ENCODE measurements around the gene TRMT112.

TRMT112 gene

DNA sequence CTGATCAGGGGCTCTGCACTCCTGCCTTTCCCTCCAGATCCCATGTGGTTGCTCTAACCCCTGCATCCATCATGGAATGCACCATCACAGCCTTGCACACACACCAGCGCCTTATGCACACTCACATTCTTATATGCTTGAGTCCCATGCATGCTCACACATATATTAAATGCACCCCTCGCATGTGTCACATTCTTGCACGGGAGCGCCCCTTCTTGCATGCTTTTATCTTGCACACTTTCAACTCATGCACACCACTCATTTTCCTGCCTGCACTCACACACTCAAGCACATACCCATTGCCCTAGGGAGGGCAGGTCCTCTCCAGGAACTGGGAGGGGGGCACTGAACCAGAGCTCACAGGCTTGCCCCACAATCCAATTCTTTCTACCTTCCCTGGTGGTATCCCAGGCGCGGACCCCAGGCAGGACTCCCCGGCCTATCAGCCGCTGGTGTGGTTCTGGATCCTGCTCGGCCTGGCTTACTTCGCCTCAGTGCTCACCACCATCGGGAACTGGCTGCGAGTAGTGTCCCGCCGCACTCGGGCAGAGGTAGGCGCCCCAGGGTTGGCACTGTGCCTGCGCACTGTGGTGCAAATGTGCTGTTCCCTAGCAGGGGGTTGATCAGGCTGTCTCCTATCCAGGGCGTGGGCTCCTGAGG is 19.5 kb downstream of the TRMT112 start:
- Mint-ChIP-seq H3K4me1 (peaks cover 11% of the 10 kb centered on the region), H3K9me3 (no peaks in the 10 kb centered on the region), H3K27ac (no peak overlapping the region), H3K36me3 (ENCODE audit: low read depth) (no peaks in the 10 kb centered on the region), H3K27me3 (ENCODE audit: low read depth, poor library complexity) (peaks cover 100% of the 10 kb centered on the region), H3K4me3 (no peak overlapping the region)
- TF ChIP-seq, protein P1, sequence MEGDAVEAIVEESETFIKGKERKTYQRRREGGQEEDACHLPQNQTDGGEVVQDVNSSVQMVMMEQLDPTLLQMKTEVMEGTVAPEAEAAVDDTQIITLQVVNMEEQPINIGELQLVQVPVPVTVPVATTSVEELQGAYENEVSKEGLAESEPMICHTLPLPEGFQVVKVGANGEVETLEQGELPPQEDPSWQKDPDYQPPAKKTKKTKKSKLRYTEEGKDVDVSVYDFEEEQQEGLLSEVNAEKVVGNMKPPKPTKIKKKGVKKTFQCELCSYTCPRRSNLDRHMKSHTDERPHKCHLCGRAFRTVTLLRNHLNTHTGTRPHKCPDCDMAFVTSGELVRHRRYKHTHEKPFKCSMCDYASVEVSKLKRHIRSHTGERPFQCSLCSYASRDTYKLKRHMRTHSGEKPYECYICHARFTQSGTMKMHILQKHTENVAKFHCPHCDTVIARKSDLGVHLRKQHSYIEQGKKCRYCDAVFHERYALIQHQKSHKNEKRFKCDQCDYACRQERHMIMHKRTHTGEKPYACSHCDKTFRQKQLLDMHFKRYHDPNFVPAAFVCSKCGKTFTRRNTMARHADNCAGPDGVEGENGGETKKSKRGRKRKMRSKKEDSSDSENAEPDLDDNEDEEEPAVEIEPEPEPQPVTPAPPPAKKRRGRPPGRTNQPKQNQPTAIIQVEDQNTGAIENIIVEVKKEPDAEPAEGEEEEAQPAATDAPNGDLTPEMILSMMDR (IDR thresholded peaks at IDR 0.05) = no peak
- no peak for DNase-seq

DNA sequence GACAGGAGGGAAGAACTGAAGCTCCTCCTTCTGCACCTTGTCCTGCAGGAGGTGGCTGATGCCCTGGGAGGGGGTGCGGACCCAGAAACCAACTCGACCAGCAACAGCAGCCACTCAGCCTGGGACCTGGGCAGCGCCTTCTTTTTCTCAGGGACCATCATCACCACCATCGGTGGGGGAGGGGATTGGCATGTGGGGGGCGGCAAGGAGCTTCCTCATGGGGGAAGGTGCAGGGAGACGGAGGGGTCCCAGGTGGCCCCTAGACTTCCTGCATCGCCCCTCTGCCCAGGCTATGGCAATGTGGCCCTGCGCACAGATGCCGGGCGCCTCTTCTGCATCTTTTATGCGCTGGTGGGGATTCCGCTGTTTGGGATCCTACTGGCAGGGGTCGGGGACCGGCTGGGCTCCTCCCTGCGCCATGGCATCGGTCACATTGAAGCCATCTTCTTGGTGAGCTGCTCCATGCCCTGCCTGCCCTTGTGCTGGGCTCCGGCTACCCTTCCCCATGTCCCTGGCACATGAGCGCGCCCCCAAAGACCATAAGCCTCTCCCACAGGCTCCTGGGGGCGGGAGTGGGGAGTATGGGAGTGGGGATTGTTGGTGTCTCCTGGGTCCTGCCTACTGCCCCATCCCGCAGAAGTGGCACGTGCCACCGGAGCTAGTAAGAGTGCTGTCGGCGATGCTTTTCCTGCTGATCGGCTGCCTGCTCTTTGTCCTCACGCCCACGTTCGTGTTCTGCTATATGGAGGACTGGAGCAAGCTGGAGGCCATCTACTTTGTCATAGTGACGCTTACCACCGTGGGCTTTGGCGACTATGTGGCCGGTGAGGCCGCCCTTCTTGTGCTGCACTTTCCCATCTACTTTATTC is 20.3 kb downstream of the TRMT112 start:
- H3K4me1 Mint-ChIP-seq = peaks cover 11% of the 10 kb centered on the region
- peaks cover 100% of the 10 kb centered on the region for H3K27me3 Mint-ChIP-seq (ENCODE audit: low read depth, poor library complexity)
- H3K4me3 Mint-ChIP-seq = no peak overlapping the region
- no peak for DNase-seq
- H3K27ac Mint-ChIP-seq = no peak overlapping the region
- H3K36me3 Mint-ChIP-seq (ENCODE audit: low read depth) = no peaks in the 10 kb centered on the region
- TF ChIP-seq, protein P1 (IDR thresholded peaks at IDR 0.05) = no peak
- H3K9me3 Mint-ChIP-seq = no peaks in the 10 kb centered on the region

DNA sequence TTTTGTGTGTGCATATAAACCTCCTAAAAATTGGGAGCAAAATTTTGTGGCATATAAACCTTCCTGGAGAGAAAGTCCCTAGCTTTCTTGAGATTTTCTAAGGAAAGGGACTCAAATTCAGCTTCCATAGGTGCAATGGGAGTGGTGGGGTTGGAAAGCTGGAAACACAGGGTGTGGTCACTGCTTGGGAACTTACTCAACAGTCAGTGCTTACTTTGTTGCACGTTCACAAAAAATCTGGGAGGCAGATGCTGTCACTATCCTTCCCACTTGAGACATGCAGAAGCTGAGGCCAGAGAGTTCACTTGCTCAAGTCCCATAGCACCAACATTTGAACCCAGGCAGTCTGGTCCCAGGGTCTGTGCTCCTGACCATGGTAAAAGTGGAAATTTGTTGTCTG is 21.1 kb downstream of the TRMT112 start:
- TF ChIP-seq, protein P1 (IDR thresholded peaks at IDR 0.05) = no peak
- H3K4me1 Mint-ChIP-seq = peaks cover 11% of the 10 kb centered on the region
- no peaks in the 10 kb centered on the region for H3K9me3 Mint-ChIP-seq
- H3K4me3 Mint-ChIP-seq = no peak overlapping the region
- H3K27ac Mint-ChIP-seq = no peak overlapping the region
- H3K36me3 Mint-ChIP-seq (ENCODE audit: low read depth) = no peaks in the 10 kb centered on the region
- DNase-seq = no peak
- peaks cover 93% of the 10 kb centered on the region for H3K27me3 Mint-ChIP-seq (ENCODE audit: low read depth, poor library complexity)

DNA sequence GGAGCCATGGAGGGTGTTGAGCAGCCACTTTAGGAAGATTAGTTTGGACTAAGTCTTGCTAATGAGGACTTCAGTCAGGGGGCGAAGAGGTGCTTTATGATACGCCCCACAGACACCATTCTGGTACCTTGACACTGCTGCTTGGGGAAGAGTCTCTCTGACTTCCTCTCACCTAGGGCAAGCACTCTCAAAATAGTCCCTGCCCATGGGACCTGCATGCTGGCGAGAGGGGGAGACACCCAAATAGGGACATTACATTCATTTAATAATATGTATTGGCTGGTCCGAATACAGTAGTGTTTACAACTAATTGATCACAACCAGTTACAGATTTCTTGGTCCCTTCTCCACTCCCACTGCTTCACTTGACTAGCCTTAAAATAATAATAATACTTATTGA is 21.6 kb downstream of the TRMT112 start:
- Mint-ChIP-seq H3K4me1 (peaks cover 12% of the 10 kb centered on the region), H3K27ac (no peak overlapping the region), H3K9me3 (no peaks in the 10 kb centered on the region), H3K36me3 (ENCODE audit: low read depth) (no peaks in the 10 kb centered on the region), H3K4me3 (no peak overlapping the region), H3K27me3 (ENCODE audit: low read depth, poor library complexity) (peaks cover 93% of the 10 kb centered on the region)
- TF ChIP-seq, protein P1 (IDR thresholded peaks at IDR 0.05) = no peak
- DNase-seq = no peak

DNA sequence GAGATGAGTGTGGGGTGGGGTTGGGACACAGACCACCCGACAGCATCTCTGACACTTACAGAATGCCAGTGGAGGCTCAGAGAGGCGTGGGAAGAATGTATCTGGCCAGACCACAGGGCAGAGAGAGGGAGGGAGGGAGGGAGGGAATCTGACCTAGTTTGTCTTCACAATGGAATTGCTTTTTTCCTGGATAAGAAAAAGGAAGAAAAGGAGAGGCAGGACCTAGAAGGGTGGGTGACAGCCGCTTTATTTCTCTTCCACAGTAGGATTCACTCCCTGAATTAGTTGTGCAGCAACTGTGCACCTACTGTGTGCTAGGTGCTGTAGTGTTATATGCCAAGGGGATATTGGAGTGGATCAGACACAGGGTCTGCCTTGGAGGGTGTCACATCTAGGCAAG is 22.6 kb downstream of the TRMT112 start:
- Mint-ChIP-seq H3K4me3 (no peak overlapping the region), H3K4me1 (peaks cover 10% of the 10 kb centered on the region), H3K9me3 (no peaks in the 10 kb centered on the region), H3K27me3 (ENCODE audit: low read depth, poor library complexity) (peaks cover 93% of the 10 kb centered on the region), H3K36me3 (ENCODE audit: low read depth) (no peaks in the 10 kb centered on the region), H3K27ac (no peak overlapping the region)
- DNase-seq = no peak
- TF ChIP-seq, protein P1 (IDR thresholded peaks at IDR 0.05) = no peak
